SK-N-SH treated with all-trans-retinoic acid at 6 μM for 48 hours (cell line): ENCODE measurements around the gene CACNA1I.

Experiments
- ATAC-seq: fragments of 200-7000 bp; cut with Tn5 transposase; 3 replicates; pipeline ENCODE4 v1.9.1; 2020; ENCODE audit warnings: mild to moderate bottlenecking, moderate library complexity
- ARNTL ChIP-seq: fragments of 450-650 bp; formaldehyde crosslinking; IDR thresholded peaks from 2 replicates; pipeline ENCODE4 v1.5.0; 2020; ENCODE audit warnings: low read depth, mild to moderate bottlenecking, moderate library complexity, borderline replicate concordance
- BACH2 ChIP-seq: fragments of 250-450 bp; sonication (Bioruptor Pico); IDR thresholded peaks from 2 replicates; pipeline ENCODE4 v1.9.0; 2021; ENCODE audit warnings: mild to moderate bottlenecking, borderline replicate concordance
- CREB5 ChIP-seq: fragments of 250-450 bp; sonication (Bioruptor Pico); IDR thresholded peaks from 2 replicates; pipeline ENCODE4 v1.5.1; 2020; ENCODE audit warnings: low read depth, mild to moderate bottlenecking, moderate library complexity
- CSRNP3 ChIP-seq: fragments of 250-450 bp; sonication (Bioruptor Pico); IDR thresholded peaks from 2 replicates; pipeline ENCODE4 v1.5.1; 2021; ENCODE audit warnings: mild to moderate bottlenecking, moderate library complexity
- ESRRG ChIP-seq: fragments of 250-450 bp; sonication (Bioruptor Pico); IDR thresholded peaks from 2 replicates; pipeline ENCODE4 v1.6.1; 2021; ENCODE audit warnings: mild to moderate bottlenecking
- GLIS3 ChIP-seq: fragments of 250-450 bp; sonication (Bioruptor Pico); IDR thresholded peaks from 2 replicates; pipeline ENCODE4 v1.5.0; 2020; ENCODE audit warnings: mild to moderate bottlenecking, moderate library complexity
- PATZ1 ChIP-seq: fragments of 250-450 bp; sonication (Bioruptor Pico); IDR thresholded peaks from 2 replicates; pipeline ENCODE4 v1.8.0; 2020; ENCODE audit warnings: mild to moderate bottlenecking, moderate library complexity, borderline replicate concordance
- PPARA ChIP-seq: fragments of 250-450 bp; sonication (Bioruptor Pico); IDR thresholded peaks from 2 replicates; pipeline ENCODE4 v1.5.0; 2020; ENCODE audit warnings: mild to moderate bottlenecking, borderline replicate concordance
- SNAI2 ChIP-seq: fragments of 250-450 bp; sonication (Bioruptor Pico); IDR thresholded peaks from 2 replicates; pipeline ENCODE4 v1.5.0; 2020; ENCODE audit warnings: mild to moderate bottlenecking, moderate library complexity
- TCF4 ChIP-seq: fragments of 250-450 bp; sonication (Bioruptor Pico); IDR thresholded peaks from 2 replicates; pipeline ENCODE4 v1.8.0; 2021; ENCODE audit warnings: mild to moderate bottlenecking, moderate library complexity, borderline replicate concordance
- TOX ChIP-seq: fragments of 250-450 bp; sonication (Bioruptor Pico); IDR thresholded peaks from 2 replicates; pipeline ENCODE4 v1.8.0; 2021; ENCODE audit warnings: mild to moderate bottlenecking, moderate library complexity, borderline replicate concordance
- TSHZ2 ChIP-seq: fragments of 250-450 bp; sonication (Bioruptor Pico); IDR thresholded peaks from 2 replicates; pipeline ENCODE4 v1.5.0; 2020; ENCODE audit warnings: mild to moderate bottlenecking, moderate library complexity
- ZC3H10 ChIP-seq: fragments of 250-450 bp; sonication (Bioruptor Pico); IDR thresholded peaks from 2 replicates; pipeline ENCODE4 v1.5.1; 2021; ENCODE audit warnings: mild to moderate bottlenecking, moderate library complexity
- ZFP3 ChIP-seq: fragments of 250-450 bp; sonication (Bioruptor Pico); IDR thresholded peaks from 2 replicates; pipeline ENCODE4 v1.5.0; 2020; ENCODE audit warnings: mild to moderate bottlenecking, moderate library complexity
- ZFP30 ChIP-seq: fragments of 450-650 bp; formaldehyde crosslinking; IDR thresholded peaks from 2 replicates; pipeline ENCODE4 v1.5.0; 2022; ENCODE audit warnings: mild to moderate bottlenecking, moderate library complexity
- ZNF565 ChIP-seq: fragments of 450-650 bp; formaldehyde crosslinking; conservative IDR thresholded peaks from 2 replicates; pipeline ENCODE4 v1.5.0; 2020; ENCODE audit warnings: low read depth, mild to moderate bottlenecking, moderate library complexity
- ZNF70 ChIP-seq: fragments of 450-650 bp; formaldehyde crosslinking; IDR thresholded peaks from 2 replicates; pipeline ENCODE4 v1.5.0; 2020; ENCODE audit warnings: mild to moderate bottlenecking, moderate library complexity
- ZNF8 ChIP-seq: fragments of 450-650 bp; formaldehyde crosslinking; IDR thresholded peaks from 2 replicates; pipeline ENCODE4 v1.5.0; 2020; ENCODE audit warnings: mild to moderate bottlenecking, moderate library complexity

Gene CACNA1I

GRCh38 chr22:39652990-39653786 is 82.6 kb downstream of the CACNA1I start (continued):
- TF ChIP-seq ZNF8 (CRISPR knock-in tag) = no peak
- TF ChIP-seq, all 23 proteins: peak for 0

- no peak for ATAC-seq
- TF ChIP-seq ZNF8 (CRISPR knock-in tag) = no peak
- TF ChIP-seq TSHZ2 (CRISPR knock-in tag) = no peak
- TF ChIP-seq ESRRG (CRISPR knock-in tag) = no peak
- TF ChIP-seq TOX (CRISPR knock-in tag) = no peak
- TF ChIP-seq ZFP30 (CRISPR knock-in tag) = no peak
- TF ChIP-seq SNAI2 (CRISPR knock-in tag) = no peak
- TF ChIP-seq ZNF565 (CRISPR knock-in tag) = no peak
- no peak for TF ChIP-seq ZC3H10 (CRISPR knock-in tag)
- no peak for TF ChIP-seq ZNF70 (CRISPR knock-in tag)
- TF ChIP-seq, all 23 proteins: peak for 0
Observed at GRCh38 chr22:39653787-39654077, 83.2 kb downstream of the CACNA1I start.

GRCh38 chr22:39654131-39654926 is 83.8 kb downstream of the CACNA1I start:
- TF ChIP-seq TCF4 (CRISPR knock-in tag) (no peak), ZFP3 (CRISPR knock-in tag) (peak; percentile 79; the same call in 1 of the 2 replicates)
- no peak for ATAC-seq

GRCh38 chr22:39655004-39655579 is 84.5 kb downstream of the CACNA1I start:
- TF ChIP-seq TOX (CRISPR knock-in tag) (no peak), TSHZ2 (CRISPR knock-in tag) (no peak), ZNF565 (CRISPR knock-in tag) (no peak), GLIS3 (no peak), CREB5 (CRISPR knock-in tag) (no peak), TCF4 (CRISPR knock-in tag) (no peak), ESRRG (CRISPR knock-in tag) (no peak), BACH2 (CRISPR knock-in tag) (no peak), CSRNP3 (CRISPR knock-in tag) (no peak), PPARA (CRISPR knock-in tag) (no peak), ZC3H10 (CRISPR knock-in tag) (no peak), PATZ1 (no peak), ARNTL (CRISPR knock-in tag) (no peak), ZNF70 (CRISPR knock-in tag) (no peak)
- no peak for ATAC-seq
